Measurements from ENCODE around the gene OR2AJ1. TPM values are rescaled to one million over a fixed set of nuclear protein-coding genes. Genes with fewer than 3 reads are reported as not detected.
"Not testable (repeated sequence)": the region's sequence is repeated elsewhere in the genome, so short reads cannot be mapped to it uniquely, and the experiment has no call there.

OR2AJ1 gene
- total RNA-seq, 2 experiments from 2014 or later: not detected

DNA sequence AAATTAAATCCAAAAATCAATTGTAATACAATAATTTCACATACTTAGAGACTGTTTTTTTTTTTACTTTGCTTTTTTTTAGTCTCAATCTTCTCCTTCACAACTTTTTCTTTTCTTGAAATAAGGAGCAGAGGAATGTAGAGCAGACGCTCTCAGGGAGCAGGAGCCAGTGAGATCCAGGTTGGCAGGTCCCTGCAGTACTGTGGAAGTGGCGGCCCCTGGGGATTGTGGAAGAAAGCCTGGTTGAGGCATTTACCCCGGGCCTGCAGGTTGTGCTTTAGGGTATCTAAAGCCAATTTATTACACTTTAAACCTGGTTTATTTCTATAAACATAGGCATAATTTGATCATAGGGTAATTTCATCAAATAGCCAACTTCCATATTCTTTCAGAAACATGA lies 748 bp upstream of the OR2AJ1 start:
- DNase-seq (no peak), ATAC-seq (no peak)
- Mint-ChIP-seq H3K4me1 (no peaks in the 10 kb centered on the region), H3K4me3 (no peak overlapping the region), H3K9me3 (ENCODE audit: low read depth) (no peaks in the 10 kb centered on the region), H3K27ac (no peak overlapping the region), H3K36me3 (no peaks in the 10 kb centered on the region), H3K27me3 (no peaks in the 10 kb centered on the region)
- CTCF ChIA-PET: no interaction called here

GRCh38 chr1:247933989-247934388 lies 9.3 kb downstream of the OR2AJ1 start:
- Mint-ChIP-seq H3K27me3 (no peaks in the 10 kb centered on the region), H3K27ac (no peak overlapping the region), H3K36me3 (no peaks in the 10 kb centered on the region), H3K9me3 (ENCODE audit: low read depth) (peaks cover 4% of the 10 kb centered on the region), H3K4me1 (no peaks in the 10 kb centered on the region), H3K4me3 (no peak overlapping the region)
- CTCF ChIA-PET: no interaction called here
- ATAC-seq (no peak), DNase-seq (no peak)

- H3K27me3 Mint-ChIP-seq: no peaks in the 10 kb centered on the region
- no peaks in the 10 kb centered on the region for H3K36me3 Mint-ChIP-seq
- no peak overlapping the region for H3K27ac Mint-ChIP-seq
- peaks cover 4% of the 10 kb centered on the region for H3K9me3 Mint-ChIP-seq (ENCODE audit: low read depth)
- no peaks in the 10 kb centered on the region for H3K4me1 Mint-ChIP-seq
- ATAC-seq (no peak), DNase-seq (no peak)
- no peak overlapping the region for H3K4me3 Mint-ChIP-seq
- CTCF ChIA-PET: no interaction called here
Observed at GRCh38 chr1:247935781-247936180, 11.1 kb downstream of the OR2AJ1 start.

DNA sequence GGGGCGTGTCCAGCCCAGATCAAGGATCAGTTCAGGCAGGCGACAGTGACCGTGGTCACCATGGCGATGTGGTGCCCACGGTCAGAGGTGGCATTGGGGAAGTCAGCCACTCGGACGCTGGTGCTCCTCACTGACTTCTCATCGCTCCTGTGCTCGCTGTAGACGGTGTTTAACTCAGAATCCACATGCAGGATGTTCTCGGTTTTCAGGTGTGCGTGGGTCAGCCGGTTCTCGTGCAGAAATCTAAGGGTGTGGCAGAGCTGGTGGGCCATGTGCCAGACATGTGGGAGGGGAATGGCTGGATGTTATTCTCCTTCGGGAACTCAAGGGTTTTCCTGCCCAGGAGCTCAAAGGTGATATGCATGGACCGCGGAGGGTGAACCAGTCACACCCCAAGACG lies 11.7 kb downstream of the OR2AJ1 start:
- CTCF ChIA-PET: interaction anchor here (1.5 to 1.7 kb wide), 2 partner anchors 16 to 30 kb away, joined by 3 read pairs; no protein-coding TSS in a partner anchor
- no peaks in the 10 kb centered on the region for H3K27me3 Mint-ChIP-seq
- peaks cover 4% of the 10 kb centered on the region for H3K9me3 Mint-ChIP-seq (ENCODE audit: low read depth)
- DNase-seq (no peak), ATAC-seq (no peak)
- H3K27ac Mint-ChIP-seq: no peak overlapping the region
- H3K4me3 Mint-ChIP-seq: no peak overlapping the region
- H3K4me1 Mint-ChIP-seq: no peaks in the 10 kb centered on the region
- H3K36me3 Mint-ChIP-seq: no peaks in the 10 kb centered on the region

DNA sequence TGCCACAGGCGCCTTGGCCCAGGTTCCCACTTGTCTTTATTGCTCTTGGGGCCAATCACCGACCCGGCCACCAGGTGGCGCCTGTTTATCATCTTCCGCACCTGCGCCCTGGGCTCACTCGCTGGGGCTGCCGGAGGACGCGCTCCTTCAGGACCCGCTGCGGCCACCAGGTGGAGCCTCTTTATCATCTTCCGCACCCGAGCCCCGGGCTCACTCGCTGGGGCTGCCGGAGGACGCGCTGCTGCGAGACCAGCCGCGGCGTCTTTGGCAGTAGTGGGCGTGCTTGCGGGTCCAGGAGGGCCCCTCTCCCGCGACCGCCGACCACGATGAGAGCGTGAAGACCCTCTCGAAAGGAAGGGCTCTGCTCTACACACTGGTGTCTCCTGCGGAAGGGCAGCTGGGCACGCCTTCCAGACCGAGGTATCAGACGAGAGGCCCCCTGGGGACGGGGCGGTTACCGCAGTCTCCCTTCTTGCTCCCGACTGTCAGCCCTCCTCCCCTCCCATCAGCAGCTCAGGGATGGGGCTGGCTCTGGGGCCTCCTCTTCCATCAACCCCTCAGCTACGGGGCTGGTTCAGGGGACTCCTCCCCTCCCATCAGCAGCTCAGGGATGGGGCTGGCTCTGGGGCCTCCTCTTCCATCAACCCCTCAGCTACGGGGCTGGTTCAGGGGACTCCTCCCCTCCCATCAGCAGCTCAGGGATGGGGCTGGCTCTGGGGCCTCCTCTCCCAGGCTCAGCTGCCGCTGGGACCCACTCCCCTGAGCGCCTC lies 12.5 kb downstream of the OR2AJ1 start:
- ATAC-seq (peak; percentile 100), DNase-seq (peak; percentile 85)
- H3K4me3 Mint-ChIP-seq: peak overlapping the region; percentile 66
- H3K4me1 Mint-ChIP-seq; H3K27ac Mint-ChIP-seq; H3K9me3 Mint-ChIP-seq (ENCODE audit: low read depth); H3K27me3 Mint-ChIP-seq; H3K36me3 Mint-ChIP-seq: not testable (repeated sequence)
- CTCF ChIA-PET: interaction anchor here (1.5 to 1.7 kb wide), 2 partner anchors 15 to 31 kb away, joined by 3 read pairs; no protein-coding TSS in a partner anchor

DNA sequence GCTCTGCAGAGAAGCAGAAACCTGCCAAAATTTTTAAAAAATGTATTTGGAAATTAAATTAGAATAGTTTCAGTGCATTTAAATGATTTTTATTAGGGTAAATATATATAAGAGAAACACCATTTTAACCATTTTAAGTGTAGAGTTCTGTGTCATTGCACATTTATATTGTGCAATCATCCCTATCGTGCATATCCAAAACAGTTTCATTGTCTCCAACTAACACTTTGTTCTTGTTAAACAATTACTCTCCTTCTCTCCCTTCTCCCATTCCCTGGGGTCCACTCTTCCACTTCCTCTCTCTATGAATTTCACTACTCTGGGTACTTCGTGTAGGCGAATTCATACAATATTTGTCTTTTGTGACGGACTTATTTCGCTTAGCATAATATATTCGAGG lies 17.9 kb downstream of the OR2AJ1 start:
- Mint-ChIP-seq H3K27ac (no peak overlapping the region), H3K4me3 (no peak overlapping the region), H3K36me3 (no peaks in the 10 kb centered on the region), H3K27me3 (no peaks in the 10 kb centered on the region), H3K9me3 (ENCODE audit: low read depth) (peaks cover 4% of the 10 kb centered on the region), H3K4me1 (no peaks in the 10 kb centered on the region)
- ATAC-seq: no peak
- CTCF ChIA-PET: no interaction called here
- no peak for DNase-seq

GRCh38 chr1:247948558-247948957 lies 23.9 kb downstream of the OR2AJ1 start, which contains the start of gene OR2L8:
OR2L8 (plus strand) TSS chr1:247948858; CDS start chr1:247948858, 0 bp downstream.
- Mint-ChIP-seq H3K4me1 (no peaks in the 10 kb centered on the region), H3K27me3 (no peaks in the 10 kb centered on the region), H3K36me3 (no peaks in the 10 kb centered on the region), H3K27ac (no peak within 1 kb of the TSS), H3K9me3 (ENCODE audit: low read depth) (peaks cover 7% of the 10 kb centered on the region), H3K4me3 (no peak within 1 kb of the TSS)
- CTCF ChIA-PET: no interaction called here
- DNase-seq (no peak), ATAC-seq (no peak)

DNA sequence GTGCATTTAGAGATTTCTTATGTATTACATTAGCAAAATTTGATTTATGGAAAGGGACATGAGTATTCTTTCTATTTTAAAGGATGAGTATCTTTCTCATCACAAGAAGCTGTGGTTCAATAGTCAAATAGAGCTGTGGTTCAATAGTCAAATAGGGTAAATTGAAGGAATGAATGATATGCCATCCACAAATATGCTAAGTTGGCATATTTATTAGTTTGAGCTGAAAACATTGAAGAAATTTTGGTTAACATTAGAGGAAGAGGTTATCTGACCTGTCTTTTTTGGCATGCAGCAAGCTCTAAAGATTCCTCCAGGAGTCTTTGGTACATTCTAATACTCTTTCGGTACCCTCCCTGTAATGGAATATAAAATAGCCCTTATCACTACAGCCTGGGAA lies 28.7 kb downstream of the OR2AJ1 start:
- ATAC-seq (no peak), DNase-seq (no peak)
- H3K4me3 Mint-ChIP-seq: no peak overlapping the region
- CTCF ChIA-PET: no interaction called here
- no peaks in the 10 kb centered on the region for H3K36me3 Mint-ChIP-seq
- H3K27ac Mint-ChIP-seq: no peak overlapping the region
- H3K27me3 Mint-ChIP-seq: no peaks in the 10 kb centered on the region
- no peaks in the 10 kb centered on the region for H3K4me1 Mint-ChIP-seq
- peaks cover 3% of the 10 kb centered on the region for H3K9me3 Mint-ChIP-seq (ENCODE audit: low read depth)

GRCh38 chr1:247961791-247962190 lies 37.1 kb downstream of the OR2AJ1 start:
- Mint-ChIP-seq H3K27me3 (no peaks in the 10 kb centered on the region), H3K9me3 (ENCODE audit: low read depth) (peaks cover 3% of the 10 kb centered on the region), H3K4me1 (peaks cover 2% of the 10 kb centered on the region), H3K36me3 (no peaks in the 10 kb centered on the region), H3K27ac (no peak overlapping the region), H3K4me3 (no peak overlapping the region)
- ATAC-seq (no peak), DNase-seq (no peak)
- CTCF ChIA-PET: no interaction called here

- DNase-seq (no peak), ATAC-seq (no peak)
- H3K36me3 Mint-ChIP-seq: peaks cover 1% of the 10 kb centered on the region
- no peak overlapping the region for H3K4me3 Mint-ChIP-seq
- peaks cover 3% of the 10 kb centered on the region for H3K4me1 Mint-ChIP-seq
- CTCF ChIA-PET: no interaction called here
- H3K9me3 Mint-ChIP-seq (ENCODE audit: low read depth): peaks cover 3% of the 10 kb centered on the region
- H3K27ac Mint-ChIP-seq: no peak overlapping the region
- H3K27me3 Mint-ChIP-seq: no peaks in the 10 kb centered on the region
Observed at GRCh38 chr1:247962911-247963588, 38.4 kb downstream of the OR2AJ1 start.

DNA sequence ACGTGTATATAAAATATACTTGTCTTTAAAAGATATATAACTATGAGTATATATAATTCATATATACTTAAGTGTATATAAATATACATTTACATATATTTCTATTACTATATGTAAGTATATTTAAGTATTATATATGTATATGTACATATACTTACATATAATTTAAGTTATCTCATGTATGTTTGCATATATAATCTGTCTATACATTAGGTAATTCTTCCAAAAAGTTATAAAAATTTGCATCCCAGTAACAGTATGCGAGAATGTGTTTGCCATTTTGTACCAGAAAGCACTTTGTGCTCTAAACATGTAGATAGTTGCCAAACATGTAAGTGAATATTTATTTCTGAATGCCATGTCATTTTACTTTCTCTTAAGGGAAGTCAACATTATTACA lies 40.2 kb downstream of the OR2AJ1 start, which contains the start of gene OR2AK2:
Gene OR2AK2, plus strand, starts transcription at position 301 of the 400 bp plus-strand sequence. CDS start 144 bp downstream, outside the sequence.
- Mint-ChIP-seq H3K9me3 (ENCODE audit: low read depth) (peaks cover 3% of the 10 kb centered on the region), H3K4me1 (peaks cover 3% of the 10 kb centered on the region), H3K36me3 (peaks cover 1% of the 10 kb centered on the region), H3K27ac (no peak within 1 kb of the TSS), H3K27me3 (no peaks in the 10 kb centered on the region), H3K4me3 (no peak within 1 kb of the TSS)
- DNase-seq (no peak), ATAC-seq (no peak)
- CTCF ChIA-PET: no interaction called here

DNA sequence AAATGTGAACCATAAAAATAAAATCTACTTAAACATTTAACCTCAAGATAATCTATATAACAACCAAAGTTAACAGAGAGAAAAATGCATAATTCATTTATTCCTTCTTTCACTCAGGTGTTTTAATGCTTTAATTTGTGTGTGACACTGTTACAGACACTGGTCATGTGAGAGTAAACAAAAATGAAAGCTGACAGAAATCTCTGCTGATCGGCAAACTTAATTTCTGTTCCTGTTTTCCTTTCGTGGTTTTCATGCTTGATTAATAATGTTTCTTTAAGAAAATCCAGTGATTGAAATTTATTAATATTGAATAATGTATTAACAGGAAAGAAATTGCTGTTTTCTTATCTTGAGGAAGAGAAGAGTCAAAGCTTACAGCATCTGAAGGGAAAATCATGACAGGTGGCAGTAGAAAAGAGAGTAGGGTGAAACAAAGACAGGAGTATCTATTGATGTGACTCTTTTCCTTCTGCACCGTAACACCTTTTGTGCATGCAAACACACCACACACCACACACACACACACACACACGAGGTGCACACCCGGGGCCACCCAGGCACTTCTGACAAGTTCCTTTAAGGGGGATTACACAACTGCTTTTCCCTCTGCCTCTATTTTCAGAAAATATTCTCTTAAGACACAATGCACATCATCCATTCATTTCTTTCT lies 42.0 kb downstream of the OR2AJ1 start:
- no peak overlapping the region for H3K4me3 Mint-ChIP-seq
- DNase-seq: no peak
- CTCF ChIA-PET: no interaction called here

More for the DNA sequence above, 42.0 kb downstream of the OR2AJ1 start:
- Mint-ChIP-seq H3K27me3 (no peaks in the 10 kb centered on the region), H3K36me3 (peaks cover 1% of the 10 kb centered on the region), H3K4me1 (peaks cover 3% of the 10 kb centered on the region), H3K27ac (no peak overlapping the region), H3K9me3 (ENCODE audit: low read depth) (no peaks in the 10 kb centered on the region)
- ATAC-seq: no peak
